Measurements from ENCODE around the gene POFUT1.

Gene POFUT1

GRCh38 chr20:32206760-32207625, 687 bp upstream of the POFUT1 start:
- no peak for DNase-seq (ENCODE audit: low read depth)

- DNase-seq (ENCODE audit: low read depth), result no peak
Observed at GRCh38 chr20:32208499-32209154, 947 bp downstream of the POFUT1 start.

GRCh38 chr20:32209850-32210605, 2.3 kb downstream of the POFUT1 start:
- DNase-seq (ENCODE audit: low read depth), result no peak

GRCh38 chr20:32213870-32214269, 6.2 kb downstream of the POFUT1 start:
- DNase-seq (ENCODE audit: low read depth), result no peak

GRCh38 chr20:32215147-32215546, 7.5 kb downstream of the POFUT1 start:
- DNase-seq (ENCODE audit: low read depth), result no peak

- DNase-seq (ENCODE audit: low read depth), result no peak
Observed at GRCh38 chr20:32215729-32216128, 8.0 kb downstream of the POFUT1 start.

- DNase-seq (ENCODE audit: low read depth), result no peak
Observed at GRCh38 chr20:32216179-32217142, 8.8 kb downstream of the POFUT1 start.

- no peak for DNase-seq (ENCODE audit: low read depth)
Observed at GRCh38 chr20:32218156-32218900, 10.6 kb downstream of the POFUT1 start.

- DNase-seq (ENCODE audit: low read depth), result no peak
Observed at GRCh38 chr20:32224463-32224862, 16.8 kb downstream of the POFUT1 start.

GRCh38 chr20:32226391-32226790, 18.7 kb downstream of the POFUT1 start:
- no peak for DNase-seq (ENCODE audit: low read depth)

- no peak for DNase-seq (ENCODE audit: low read depth)
Observed at GRCh38 chr20:32227306-32227705, 19.6 kb downstream of the POFUT1 start.

- no peak for DNase-seq (ENCODE audit: low read depth)
Observed at GRCh38 chr20:32227744-32228688, 20.3 kb downstream of the POFUT1 start.

GRCh38 chr20:32229251-32229747, 21.6 kb downstream of the POFUT1 start:
- no peak for DNase-seq (ENCODE audit: low read depth)

GRCh38 chr20:32230707-32231106, 23.0 kb downstream of the POFUT1 start:
- no peak for DNase-seq (ENCODE audit: low read depth)

- no peak for DNase-seq (ENCODE audit: low read depth)
Observed at GRCh38 chr20:32231245-32231644, 23.6 kb downstream of the POFUT1 start.

GRCh38 chr20:32231847-32232246, 24.2 kb downstream of the POFUT1 start:
- no peak for DNase-seq (ENCODE audit: low read depth)

GRCh38 chr20:32232326-32232886, 24.7 kb downstream of the POFUT1 start:
- DNase-seq (ENCODE audit: low read depth), result no peak

- no peak for DNase-seq (ENCODE audit: low read depth)
Observed at GRCh38 chr20:32233286-32233685, 25.6 kb downstream of the POFUT1 start.
